ENCODE data around the gene MTPN. TPM values are rescaled to one million over a fixed set of nuclear protein-coding genes. Genes with fewer than 3 reads are reported as not detected.

Gene MTPN
- total RNA-seq, 2 experiments from 2014 or later: 144 TPM

- ChIA-PET POLR2A (no interaction called here), CTCF (interaction anchor here (0.6 kb wide), 1 partner anchor 93 kb away, joined by 3 read pairs; no protein-coding TSS in a partner anchor)
Observed at GRCh38 chr7:135933509-135934188, 43.5 kb downstream of the MTPN start.

- ChIA-PET POLR2A (no interaction called here), CTCF (no interaction called here)
Observed at GRCh38 chr7:135932131-135932530, 45.0 kb downstream of the MTPN start.

- CTCF ChIA-PET: no interaction called here
- POLR2A ChIA-PET: no interaction called here
Observed at GRCh38 chr7:135930565-135931461, 46.3 kb downstream of the MTPN start.

GRCh38 chr7:135929722-135930141, 47.4 kb downstream of the MTPN start:
- CTCF ChIA-PET: interaction anchor here (1.1 kb wide), 1 partner anchor 19 kb away, joined by 3 read pairs; no protein-coding TSS in a partner anchor

GRCh38 chr7:135929249-135929648, 47.9 kb downstream of the MTPN start:
- POLR2A ChIA-PET: no interaction called here
- CTCF ChIA-PET: interaction anchor here (1.1 kb wide), 1 partner anchor 19 kb away, joined by 3 read pairs; no protein-coding TSS in a partner anchor

More at GRCh38 chr7:135929722-135930141, 47.4 kb downstream of the MTPN start:
- POLR2A ChIA-PET: no interaction called here

- POLR2A ChIA-PET: no interaction called here
Observed at GRCh38 chr7:135928136-135928535, 49.0 kb downstream of the MTPN start.

GRCh38 chr7:135925210-135925609, 51.9 kb downstream of the MTPN start:
- ChIA-PET POLR2A (no interaction called here), CTCF (no interaction called here)

More at GRCh38 chr7:135928136-135928535, 49.0 kb downstream of the MTPN start:
- CTCF ChIA-PET: interaction anchor here (0.5 kb wide), 1 partner anchor 216 kb away, joined by 4 read pairs; no protein-coding TSS in a partner anchor

GRCh38 chr7:135924302-135924701, 52.9 kb downstream of the MTPN start:
- ChIA-PET POLR2A (no interaction called here), CTCF (no interaction called here)

GRCh38 chr7:135922263-135922662, 54.9 kb downstream of the MTPN start:
- ChIA-PET CTCF (no interaction called here), POLR2A (no interaction called here)

GRCh38 chr7:135920478-135920877, 56.7 kb downstream of the MTPN start:
- ChIA-PET POLR2A (no interaction called here), CTCF (interaction anchor here (0.6 kb wide), 1 partner anchor 16 kb away, joined by 3 read pairs; no protein-coding TSS in a partner anchor)

GRCh38 chr7:135919071-135919841, 57.9 kb downstream of the MTPN start:
- CTCF ChIA-PET: no interaction called here

GRCh38 chr7:135918134-135918533, 59.0 kb downstream of the MTPN start:
- POLR2A ChIA-PET: no interaction called here
- CTCF ChIA-PET: no interaction called here

More at GRCh38 chr7:135919071-135919841, 57.9 kb downstream of the MTPN start:
- POLR2A ChIA-PET: no interaction called here

- CTCF ChIA-PET: no interaction called here
- POLR2A ChIA-PET: no interaction called here
Observed at GRCh38 chr7:135917721-135918120, 59.4 kb downstream of the MTPN start.

GRCh38 chr7:135914346-135914745, 62.8 kb downstream of the MTPN start:
- ChIA-PET CTCF (no interaction called here), POLR2A (no interaction called here)

GRCh38 chr7:135913404-135913803, 63.8 kb downstream of the MTPN start:
- POLR2A ChIA-PET: no interaction called here

GRCh38 chr7:135911099-135911498, 66.1 kb downstream of the MTPN start:
- CTCF ChIA-PET: no interaction called here
- POLR2A ChIA-PET: no interaction called here

More at GRCh38 chr7:135913404-135913803, 63.8 kb downstream of the MTPN start:
- CTCF ChIA-PET: no interaction called here

- CTCF ChIA-PET: no interaction called here
- POLR2A ChIA-PET: no interaction called here
Observed at GRCh38 chr7:135910393-135911036, 66.6 kb downstream of the MTPN start.

- POLR2A ChIA-PET: no interaction called here
- CTCF ChIA-PET: no interaction called here
Observed at GRCh38 chr7:135905858-135906257, 71.3 kb downstream of the MTPN start.

- CTCF ChIA-PET: no interaction called here
- POLR2A ChIA-PET: no interaction called here
Observed at GRCh38 chr7:135905355-135905754, 71.8 kb downstream of the MTPN start.

GRCh38 chr7:135904282-135904681, 72.9 kb downstream of the MTPN start:
- ChIA-PET CTCF (no interaction called here), POLR2A (no interaction called here)
